ENCODE results near the gene TRMU. TPM values are rescaled to one million over a fixed set of nuclear protein-coding genes. Genes with fewer than 3 reads are reported as not detected.

Gene TRMU
- total RNA-seq, 2 donors from 2014 or later = 79.7 to 84.5 TPM

GRCh38 chr22:46292173-46292572 is 43.3 kb upstream of the TRMU start:
- WGBS, 2 experiments (ENCODE audit: insufficient coverage in 1 of 2, insufficient read length in 1 of 2) = 87 to 96% methylated on average over 3 of the region's 3 CpGs

GRCh38 chr22:46292732-46293131 is 42.8 kb upstream of the TRMU start:
- Histone ChIP-seq H3K9ac (ENCODE audit: extremely low read depth, low read length, poor library complexity, severe bottlenecking) (no peak overlapping the region), H3K4me1 (ENCODE audit: control insufficient read depth, insufficient read depth, low read length) (no peaks in the 10 kb centered on the region), H3K27ac (ENCODE audit: low read depth, low read length) (no peak overlapping the region), H3K9me3 (ENCODE audit: control insufficient read depth, low read length) (no peaks in the 10 kb centered on the region), H3K36me3 (ENCODE audit: control insufficient read depth, insufficient read depth, low read length) (peaks cover 8% of the 10 kb centered on the region), H3K27me3 (ENCODE audit: control insufficient read depth, insufficient read depth, low read length, poor library complexity, severe bottlenecking) (no peaks in the 10 kb centered on the region), H3K4me3 (ENCODE audit: low read length) (no peak overlapping the region)
- no peak overlapping the region for H3K4me3 Mint-ChIP-seq
- no peak for TF ChIP-seq CTCF (conservative IDR thresholded peaks at IDR 0.05)
- no peaks in the 10 kb centered on the region for H3K27me3 Mint-ChIP-seq (ENCODE audit: insufficient read depth)
- DNase-seq = no peak
- 94 to 99% methylated on average over 11 to 14 of the region's 14 CpGs for WGBS, 2 experiments (ENCODE audit: insufficient coverage in 1 of 2, insufficient read length in 1 of 2)
- H3K4me1 Mint-ChIP-seq = peaks cover 10% of the 10 kb centered on the region
- H3K36me3 Mint-ChIP-seq (ENCODE audit: low read depth) = peaks cover 32% of the 10 kb centered on the region
- no peaks in the 10 kb centered on the region for H3K9me3 Mint-ChIP-seq
- H3K27ac Mint-ChIP-seq = no peak overlapping the region

More at GRCh38 chr22:46292173-46292572, 43.3 kb upstream of the TRMU start:
- Histone ChIP-seq H3K4me3 (ENCODE audit: low read length) (no peak overlapping the region), H3K36me3 (ENCODE audit: control insufficient read depth, insufficient read depth, low read length) (peaks cover 8% of the 10 kb centered on the region), H3K27me3 (ENCODE audit: control insufficient read depth, insufficient read depth, low read length, poor library complexity, severe bottlenecking) (no peaks in the 10 kb centered on the region), H3K27ac (ENCODE audit: low read depth, low read length) (no peak overlapping the region), H3K4me1 (ENCODE audit: control insufficient read depth, insufficient read depth, low read length) (no peaks in the 10 kb centered on the region), H3K9ac (ENCODE audit: extremely low read depth, low read length, poor library complexity, severe bottlenecking) (no peak overlapping the region), H3K9me3 (ENCODE audit: control insufficient read depth, low read length) (no peaks in the 10 kb centered on the region)
- no peak overlapping the region for H3K27ac Mint-ChIP-seq
- H3K9me3 Mint-ChIP-seq = no peaks in the 10 kb centered on the region
- H3K4me1 Mint-ChIP-seq = peaks cover 4% of the 10 kb centered on the region
- TF ChIP-seq CTCF (conservative IDR thresholded peaks at IDR 0.05) = no peak
- H3K36me3 Mint-ChIP-seq (ENCODE audit: low read depth) = peaks cover 36% of the 10 kb centered on the region
- no peak overlapping the region for H3K4me3 Mint-ChIP-seq
- no peaks in the 10 kb centered on the region for H3K27me3 Mint-ChIP-seq (ENCODE audit: insufficient read depth)
- DNase-seq = no peak

GRCh38 chr22:46293577-46294260 is 41.8 kb upstream of the TRMU start:
- H3K27ac Mint-ChIP-seq = peak overlapping the region; percentile 52
- no peak overlapping the region for H3K9ac ChIP-seq (ENCODE audit: extremely low read depth, low read length, poor library complexity, severe bottlenecking)
- no peaks in the 10 kb centered on the region for H3K9me3 ChIP-seq (ENCODE audit: control insufficient read depth, low read length)
- no peaks in the 10 kb centered on the region for H3K27me3 Mint-ChIP-seq (ENCODE audit: insufficient read depth)
- no peaks in the 10 kb centered on the region for H3K9me3 Mint-ChIP-seq
- peaks cover 12% of the 10 kb centered on the region for H3K4me1 Mint-ChIP-seq
- DNase-seq = no peak
- H3K27ac ChIP-seq (ENCODE audit: low read depth, low read length) = no peak overlapping the region
- no peaks in the 10 kb centered on the region for H3K4me1 ChIP-seq (ENCODE audit: control insufficient read depth, insufficient read depth, low read length)
- H3K36me3 ChIP-seq (ENCODE audit: control insufficient read depth, insufficient read depth, low read length) = peaks cover 13% of the 10 kb centered on the region
- no peak overlapping the region for H3K4me3 ChIP-seq (ENCODE audit: low read length)
- no peak overlapping the region for H3K4me3 Mint-ChIP-seq
- WGBS, 2 experiments (ENCODE audit: insufficient coverage in 1 of 2, insufficient read length in 1 of 2) = 87% methylated on average over 8 to 11 of the region's 11 CpGs
- peaks cover 32% of the 10 kb centered on the region for H3K36me3 Mint-ChIP-seq (ENCODE audit: low read depth)
- no peaks in the 10 kb centered on the region for H3K27me3 ChIP-seq (ENCODE audit: control insufficient read depth, insufficient read depth, low read length, poor library complexity, severe bottlenecking)
- TF ChIP-seq CTCF (conservative IDR thresholded peaks at IDR 0.05) = no peak
